DND-41 (cell line): ENCODE results near the gene DHFR2.
"Not testable (repeated sequence)": the region's sequence is repeated elsewhere in the genome, so short reads cannot be mapped to it uniquely, and the experiment has no call there.

Experiments used
- ATAC-seq: fragments of 200-7000 bp; cut with Tn5 transposase; 3 replicates; pipeline ENCODE4 v1.9.1; 2021; ENCODE audit warnings: low read depth; ENCODE audit not compliant: insufficient read depth
- DNase-seq: peaks from one replicate; pipeline ENCODE4 v3.0.0-alpha.2; 2020
- H2AFZ ChIP-seq: 2 replicates; pipeline ENCODE4 v1.6.0; 2012; ENCODE audit warnings: low read depth, low read length
- H3K27ac ChIP-seq: 2 replicates; pipeline ENCODE4 v1.5.1; 2012; ENCODE audit warnings: low read length, inconsistent platforms
- H3K27me3 ChIP-seq: fragments of 200-600 bp; sonication (generic); 2 replicates; pipeline ENCODE4 v1.6.0; 2012; ENCODE audit warnings: low read length, mild to moderate bottlenecking, inconsistent platforms; ENCODE audit not compliant: insufficient read depth, poor library complexity
- H3K36me3 ChIP-seq: 2 replicates; pipeline ENCODE4 v1.5.1; 2012; ENCODE audit warnings: low read length, inconsistent platforms; ENCODE audit not compliant: insufficient read depth
- H3K4me1 ChIP-seq: 2 replicates; pipeline ENCODE4 v1.5.1; 2012; ENCODE audit warnings: mild to moderate bottlenecking, low read length; ENCODE audit not compliant: insufficient read depth
- H3K4me2 ChIP-seq: 2 replicates; pipeline ENCODE4 v1.6.0; 2012; ENCODE audit warnings: mild to moderate bottlenecking, moderate library complexity, low read length, inconsistent platforms; ENCODE audit not compliant: insufficient read depth
- H3K4me3 ChIP-seq, 2 experiments: fragments of 200-600 bp in 1 of 2; shearing (Covaris generic) in 1 of 2; 2 replicates each; pipeline ENCODE4 v1.5.1; 2012 to 2016; ENCODE audit warnings: inconsistent platforms in 2 of 2, low read length in 2 of 2, mild to moderate bottlenecking in 2 of 2, low read depth in 1 of 2, moderate library complexity in 1 of 2
- H3K79me2 ChIP-seq: 2 replicates; pipeline ENCODE4 v1.6.0; 2012; ENCODE audit warnings: low read length, inconsistent platforms; ENCODE audit not compliant: insufficient read depth
- H3K9ac ChIP-seq: 2 replicates; pipeline ENCODE4 v1.6.0; 2012; ENCODE audit warnings: low read depth, mild to moderate bottlenecking, inconsistent platforms, low read length, moderate library complexity
- H3K9me3 ChIP-seq: 2 replicates; pipeline ENCODE4 v1.5.1; 2012; ENCODE audit warnings: low read length, moderate library complexity, mild to moderate bottlenecking, inconsistent platforms; ENCODE audit not compliant: insufficient read depth, severe bottlenecking
- H4K20me1 ChIP-seq: 2 replicates; pipeline ENCODE4 v1.6.0; 2012; ENCODE audit warnings: low read length; ENCODE audit not compliant: insufficient read depth
- CTCF ChIP-seq: IDR thresholded peaks from 2 replicates; pipeline ENCODE4 v1.5.1; 2012; ENCODE audit warnings: borderline replicate concordance, low read length, moderate library complexity, mild to moderate bottlenecking; ENCODE audit not compliant: poor library complexity, severe bottlenecking; ENCODE audit errors: extremely low read depth
- EZH2 ChIP-seq: IDR thresholded peaks from 3 replicates; pipeline ENCODE4 v1.6.1; 2012; ENCODE audit warnings: borderline replicate concordance, low read depth, mild to moderate bottlenecking, moderate library complexity, low read length, inconsistent platforms; ENCODE audit not compliant: severe bottlenecking

The DHFR2 gene

GRCh38 chr3:94050546-94050945 is 12.2 kb downstream of the DHFR2 start:
- Histone ChIP-seq H2AFZ (no peak overlapping the region), H3K36me3 (peaks cover 4% of the 10 kb centered on the region; the same call in 1 of the 2 replicates), H3K79me2 (no peaks in the 10 kb centered on the region), H3K27me3 (no peaks in the 10 kb centered on the region), H3K4me2 (no peak overlapping the region), H3K27ac (no peak overlapping the region), H3K9ac (no peak overlapping the region), H4K20me1 (no peaks in the 10 kb centered on the region), H3K4me1 (no peaks in the 10 kb centered on the region), H3K4me3 (no peak overlapping the region), H3K9me3 (no peaks in the 10 kb centered on the region)
- no peak for DNase-seq
- TF ChIP-seq EZH2 (no peak), CTCF (no peak)
- ATAC-seq, result no peak

DNA sequence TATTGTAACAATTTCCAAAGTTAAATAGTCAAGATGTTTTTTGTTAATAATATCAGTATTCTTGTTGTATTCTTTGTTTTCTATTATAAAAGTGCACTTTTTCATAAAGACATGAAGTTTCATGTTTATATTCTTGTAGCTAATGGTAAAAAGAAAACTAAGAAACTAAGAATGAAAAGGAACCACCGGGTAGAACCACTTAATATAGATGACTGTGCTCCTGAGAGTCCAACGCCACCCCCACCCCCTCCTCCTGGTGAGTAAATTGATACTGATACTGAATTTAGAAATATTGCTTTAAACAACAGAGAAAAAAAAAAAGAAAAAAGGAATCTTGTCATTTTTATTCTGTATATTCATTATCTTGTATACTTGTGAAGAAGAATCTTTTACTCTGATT is 13.4 kb downstream of the DHFR2 start:
- ATAC-seq, result no peak
- H2AFZ ChIP-seq, result no peak overlapping the region
- no peaks in the 10 kb centered on the region for H3K79me2 ChIP-seq
- DNase-seq, result no peak
- no peak overlapping the region for H3K9ac ChIP-seq
- H3K4me1 ChIP-seq, result no peaks in the 10 kb centered on the region
- H3K27ac ChIP-seq, result no peak overlapping the region
- no peaks in the 10 kb centered on the region for H3K9me3 ChIP-seq
- H3K4me3 ChIP-seq, result no peak overlapping the region
- TF ChIP-seq EZH2, result no peak
- no peak for TF ChIP-seq CTCF
- H3K36me3 ChIP-seq, result peaks cover 8% of the 10 kb centered on the region
- H4K20me1 ChIP-seq, result no peaks in the 10 kb centered on the region
- H3K4me2 ChIP-seq, result no peak overlapping the region
- H3K27me3 ChIP-seq, result no peaks in the 10 kb centered on the region

GRCh38 chr3:94046533-94046932 is 16.2 kb downstream of the DHFR2 start:
- no peak for DNase-seq
- Histone ChIP-seq H3K27ac (no peak overlapping the region), H3K9ac (no peak overlapping the region), H3K36me3 (peaks cover 11% of the 10 kb centered on the region), H3K4me2 (no peak overlapping the region), H3K4me1 (no peaks in the 10 kb centered on the region), H3K79me2 (no peaks in the 10 kb centered on the region), H2AFZ (no peak overlapping the region), H3K4me3 (no peak overlapping the region), H3K27me3 (no peaks in the 10 kb centered on the region), H4K20me1 (no peaks in the 10 kb centered on the region), H3K9me3 (no peaks in the 10 kb centered on the region)
- ATAC-seq, result no peak
- no peak for TF ChIP-seq CTCF

GRCh38 chr3:94044100-94044936 is 18.4 kb downstream of the DHFR2 start:
- H3K36me3 ChIP-seq, result peaks cover 11% of the 10 kb centered on the region
- DNase-seq, result peak; percentile 14
- not testable (repeated sequence) for H3K79me2 ChIP-seq, H2AFZ ChIP-seq, ATAC-seq, H3K9ac ChIP-seq, H4K20me1 ChIP-seq, H3K27me3 ChIP-seq, H3K4me1 ChIP-seq, H3K9me3 ChIP-seq, H3K4me3 ChIP-seq, H3K4me2 ChIP-seq, H3K27ac ChIP-seq
